ENCODE results near the gene CCN6.

CCN6 gene

GRCh38 chr6:112054001-112054400, at the start of gene CCN6:
Gene CCN6 (plus strand): TSS chr6:112054104. CDS start chr6:112054358, 254 bp downstream.
- no peak for DNase-seq (ENCODE audit: low spot score)

- no peak for DNase-seq (ENCODE audit: low spot score)
These were observed 49.5 kb upstream of the CCN6 start for GRCh38 chr6:112004201-112005012.

GRCh38 chr6:112005013-112005371, 48.9 kb upstream of the CCN6 start:
- DNase-seq (ENCODE audit: low spot score), result no peak

- DNase-seq (ENCODE audit: low spot score), result no peak
These were observed 46.6 kb upstream of the CCN6 start for GRCh38 chr6:112007254-112007653.

- no peak for DNase-seq (ENCODE audit: low spot score)
These were observed 46.1 kb upstream of the CCN6 start for GRCh38 chr6:112007805-112008204.

- DNase-seq (ENCODE audit: low spot score), result no peak
These were observed 45.4 kb upstream of the CCN6 start for GRCh38 chr6:112008482-112008881.

GRCh38 chr6:112010328-112010727, 43.6 kb upstream of the CCN6 start:
- DNase-seq (ENCODE audit: low spot score), result no peak

- no peak for DNase-seq (ENCODE audit: low spot score)
These were observed 40.9 kb upstream of the CCN6 start for GRCh38 chr6:112013051-112013450.

- peak; percentile 70 for DNase-seq (ENCODE audit: low spot score)
These were observed 39.4 kb upstream of the CCN6 start for GRCh38 chr6:112014483-112014882.

- DNase-seq (ENCODE audit: low spot score), result no peak
These were observed 38.2 kb upstream of the CCN6 start for GRCh38 chr6:112015725-112016124.

- peak; percentile 36 for DNase-seq (ENCODE audit: low spot score)
These were observed 37.6 kb upstream of the CCN6 start for GRCh38 chr6:112016320-112016719.

GRCh38 chr6:112017169-112017568, 36.7 kb upstream of the CCN6 start:
- no peak for DNase-seq (ENCODE audit: low spot score)

- DNase-seq (ENCODE audit: low spot score), result no peak
These were observed 36.0 kb upstream of the CCN6 start for GRCh38 chr6:112017760-112018537.

GRCh38 chr6:112018619-112019416, 35.1 kb upstream of the CCN6 start:
- DNase-seq (ENCODE audit: low spot score), result no peak

GRCh38 chr6:112019589-112019988, 34.3 kb upstream of the CCN6 start:
- DNase-seq (ENCODE audit: low spot score), result no peak

- no peak for DNase-seq (ENCODE audit: low spot score)
These were observed 32.1 kb upstream of the CCN6 start for GRCh38 chr6:112021691-112022310.

- no peak for DNase-seq (ENCODE audit: low spot score)
These were observed 31.2 kb upstream of the CCN6 start for GRCh38 chr6:112022749-112023148.

- no peak for DNase-seq (ENCODE audit: low spot score)
These were observed 29.4 kb upstream of the CCN6 start for GRCh38 chr6:112024464-112024863.

- DNase-seq (ENCODE audit: low spot score), result no peak
These were observed 27.0 kb upstream of the CCN6 start for GRCh38 chr6:112026933-112027332.

- DNase-seq (ENCODE audit: low spot score), result peak; percentile 17
These were observed 25.8 kb upstream of the CCN6 start for GRCh38 chr6:112027942-112028674.

GRCh38 chr6:112029045-112029822, 24.7 kb upstream of the CCN6 start:
- DNase-seq (ENCODE audit: low spot score), result peak; percentile 37
